OCI-LY1 (cell line): ENCODE data around the gene ARMC3.

Experiments
- H2AFZ ChIP-seq: fragments of 200-600 bp; sonication (generic), shearing (Covaris generic); 2 replicates; pipeline ENCODE4 v1.6.0; 2014; ENCODE audit warnings: antibody characterized with exemption, mild to moderate bottlenecking, low read length
- H3F3A ChIP-seq: fragments of 200-600 bp; sonication (generic), shearing (Covaris generic); 2 replicates; pipeline ENCODE4 v1.6.0; 2014; ENCODE audit warnings: mild to moderate bottlenecking, antibody characterized with exemption, low read length, moderate library complexity; ENCODE audit not compliant: insufficient read depth
- H3K27ac ChIP-seq: fragments of 200-600 bp; sonication (generic); 2 replicates; pipeline ENCODE4 v1.5.1; 2014; ENCODE audit warnings: low read length, mixed run types, mild to moderate bottlenecking, low read depth; ENCODE audit not compliant: poor library complexity, severe bottlenecking
- H3K27me3 ChIP-seq: fragments of 200-600 bp; sonication (generic); 2 replicates; pipeline ENCODE4 v1.6.0; 2014; ENCODE audit warnings: antibody characterized with exemption, mild to moderate bottlenecking, low read length, moderate library complexity; ENCODE audit not compliant: insufficient read depth
- H3K36me3 ChIP-seq: fragments of 200-600 bp; sonication (generic); 2 replicates; pipeline ENCODE4 v1.6.1; 2014; ENCODE audit warnings: mild to moderate bottlenecking, antibody characterized with exemption, low read length, moderate library complexity, mixed read lengths; ENCODE audit not compliant: insufficient read depth
- H3K4me1 ChIP-seq: fragments of 200-600 bp; sonication (generic); 2 replicates; pipeline ENCODE4 v1.5.1; 2014; ENCODE audit warnings: mild to moderate bottlenecking, low read length, moderate library complexity; ENCODE audit not compliant: insufficient read depth, severe bottlenecking
- H3K4me2 ChIP-seq: fragments of 200-600 bp; sonication (generic), shearing (Covaris generic); 2 replicates; pipeline ENCODE4 v1.6.1; 2014; ENCODE audit warnings: low read length
- H3K4me3 ChIP-seq: fragments of 200-600 bp; sonication (generic); 2 replicates; pipeline ENCODE4 v1.5.1; 2014; ENCODE audit warnings: low read length, low read depth, mild to moderate bottlenecking, mixed read lengths; ENCODE audit not compliant: poor library complexity, severe bottlenecking
- H3K79me2 ChIP-seq: fragments of 200-600 bp; shearing (Covaris generic); 2 replicates; pipeline ENCODE4 v1.6.1; 2016; ENCODE audit warnings: mixed run types, low read length, mixed read lengths; ENCODE audit not compliant: insufficient read depth
- H3K9ac ChIP-seq: fragments of 200-600 bp; sonication (generic), shearing (Covaris generic); 2 replicates; pipeline ENCODE4 v1.6.1; 2014; ENCODE audit warnings: mild to moderate bottlenecking, low read length, mixed read lengths
- H3K9me2 ChIP-seq: fragments of 200-600 bp; sonication (generic), shearing (Covaris generic); 2 replicates; pipeline ENCODE4 v1.6.1; 2014; ENCODE audit warnings: low read depth, mild to moderate bottlenecking, low read length, mixed read lengths
- H3K9me3 ChIP-seq: fragments of 200-600 bp; shearing (Covaris generic); 2 replicates; pipeline ENCODE4 v1.6.1; 2014; ENCODE audit warnings: low read length, mixed read lengths
- H4K20me1 ChIP-seq: fragments of 200-600 bp; sonication (generic), shearing (Covaris generic); 2 replicates; pipeline ENCODE4 v1.6.0; 2016; ENCODE audit warnings: mild to moderate bottlenecking, low read length; ENCODE audit not compliant: insufficient read depth
- EZH2 ChIP-seq: fragments of 200-600 bp; sonication (generic), shearing (Covaris generic); IDR thresholded peaks from 2 replicates; pipeline ENCODE4 v1.8.0; 2017; ENCODE audit warnings: borderline replicate concordance, mixed run types, mild to moderate bottlenecking, antibody characterized with exemption, low read length, moderate library complexity, mixed read lengths
- TF ChIP-seq, protein P1 (sequence below): fragments of 200-600 bp; sonication (generic), shearing (Covaris generic); IDR thresholded peaks from 2 replicates; pipeline ENCODE4 v1.5.1; 2017; ENCODE audit warnings: mild to moderate bottlenecking, antibody characterized with exemption, low read length, moderate library complexity, mixed read lengths

ARMC3 gene

DNA sequence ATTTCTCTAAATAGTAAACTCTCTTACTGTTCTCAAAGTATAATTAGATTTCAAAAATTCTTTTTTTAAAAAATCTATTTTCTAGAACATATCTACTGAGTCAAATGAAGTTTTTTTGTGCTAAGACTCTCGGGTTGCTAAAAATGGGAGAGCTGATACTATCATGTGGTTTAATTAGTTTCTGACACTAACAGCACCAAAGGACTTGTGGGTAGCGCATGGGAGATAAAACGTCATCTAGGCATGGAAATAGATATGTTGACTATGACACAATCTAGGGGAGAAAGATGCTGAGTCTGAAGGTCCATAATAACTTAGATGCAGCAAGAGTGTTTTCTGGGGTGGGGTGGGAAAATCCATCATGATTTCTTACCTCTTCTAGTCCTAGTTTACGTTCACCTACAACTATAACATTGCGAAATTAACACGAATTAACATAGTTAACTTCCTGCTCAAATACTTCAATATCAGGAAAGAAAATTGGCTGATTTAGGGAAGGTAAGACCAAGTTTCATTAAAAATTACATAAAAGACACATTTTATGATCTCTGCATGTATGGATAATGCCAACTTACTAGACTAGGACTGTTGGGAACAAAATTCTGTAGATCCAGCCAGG, 14.3 kb upstream of the ARMC3 start:
- Histone ChIP-seq H3K79me2 (no peaks in the 10 kb centered on the region), H3K4me1 (no peaks in the 10 kb centered on the region), H3K9me3 (no peaks in the 10 kb centered on the region), H3K9ac (no peak overlapping the region), H4K20me1 (no peaks in the 10 kb centered on the region), H3K4me2 (no peak overlapping the region), H3K9me2 (no peaks in the 10 kb centered on the region), H3K4me3 (no peak overlapping the region), H3K36me3 (no peaks in the 10 kb centered on the region), H2AFZ (no peak overlapping the region), H3K27me3 (no peaks in the 10 kb centered on the region), H3F3A (no peaks in the 10 kb centered on the region), H3K27ac (no peak overlapping the region)
- TF ChIP-seq, protein P1, sequence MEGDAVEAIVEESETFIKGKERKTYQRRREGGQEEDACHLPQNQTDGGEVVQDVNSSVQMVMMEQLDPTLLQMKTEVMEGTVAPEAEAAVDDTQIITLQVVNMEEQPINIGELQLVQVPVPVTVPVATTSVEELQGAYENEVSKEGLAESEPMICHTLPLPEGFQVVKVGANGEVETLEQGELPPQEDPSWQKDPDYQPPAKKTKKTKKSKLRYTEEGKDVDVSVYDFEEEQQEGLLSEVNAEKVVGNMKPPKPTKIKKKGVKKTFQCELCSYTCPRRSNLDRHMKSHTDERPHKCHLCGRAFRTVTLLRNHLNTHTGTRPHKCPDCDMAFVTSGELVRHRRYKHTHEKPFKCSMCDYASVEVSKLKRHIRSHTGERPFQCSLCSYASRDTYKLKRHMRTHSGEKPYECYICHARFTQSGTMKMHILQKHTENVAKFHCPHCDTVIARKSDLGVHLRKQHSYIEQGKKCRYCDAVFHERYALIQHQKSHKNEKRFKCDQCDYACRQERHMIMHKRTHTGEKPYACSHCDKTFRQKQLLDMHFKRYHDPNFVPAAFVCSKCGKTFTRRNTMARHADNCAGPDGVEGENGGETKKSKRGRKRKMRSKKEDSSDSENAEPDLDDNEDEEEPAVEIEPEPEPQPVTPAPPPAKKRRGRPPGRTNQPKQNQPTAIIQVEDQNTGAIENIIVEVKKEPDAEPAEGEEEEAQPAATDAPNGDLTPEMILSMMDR, result no peak
- TF ChIP-seq EZH2, result no peak

DNA sequence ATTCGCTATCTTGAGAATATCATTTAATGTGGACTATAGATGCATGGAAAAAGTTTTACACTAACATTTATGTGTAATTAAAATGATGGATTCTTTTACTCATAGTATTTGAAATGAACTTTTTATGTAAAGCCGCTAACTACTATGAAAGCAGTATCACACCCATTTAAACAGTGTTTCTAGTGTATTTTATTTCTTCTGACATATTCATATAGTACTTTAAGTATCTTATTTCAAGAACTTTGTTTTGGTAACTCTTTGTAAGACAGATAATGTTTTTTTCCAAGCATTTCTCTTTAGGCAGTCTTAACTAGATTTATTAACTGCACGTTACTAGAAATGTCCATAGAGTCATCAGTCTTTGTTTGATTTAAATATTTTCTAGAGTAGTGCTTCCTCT, 12.5 kb upstream of the ARMC3 start:
- Histone ChIP-seq H3K9me3 (no peaks in the 10 kb centered on the region), H3K4me3 (no peak overlapping the region), H3K27ac (no peak overlapping the region), H3K9ac (no peak overlapping the region), H3K4me2 (no peak overlapping the region), H3K27me3 (no peaks in the 10 kb centered on the region), H3F3A (no peaks in the 10 kb centered on the region), H2AFZ (no peak overlapping the region), H3K9me2 (no peaks in the 10 kb centered on the region), H3K36me3 (no peaks in the 10 kb centered on the region), H3K4me1 (no peaks in the 10 kb centered on the region), H4K20me1 (no peaks in the 10 kb centered on the region), H3K79me2 (no peaks in the 10 kb centered on the region)
- TF ChIP-seq, protein P1, result no peak
- no peak for TF ChIP-seq EZH2

DNA sequence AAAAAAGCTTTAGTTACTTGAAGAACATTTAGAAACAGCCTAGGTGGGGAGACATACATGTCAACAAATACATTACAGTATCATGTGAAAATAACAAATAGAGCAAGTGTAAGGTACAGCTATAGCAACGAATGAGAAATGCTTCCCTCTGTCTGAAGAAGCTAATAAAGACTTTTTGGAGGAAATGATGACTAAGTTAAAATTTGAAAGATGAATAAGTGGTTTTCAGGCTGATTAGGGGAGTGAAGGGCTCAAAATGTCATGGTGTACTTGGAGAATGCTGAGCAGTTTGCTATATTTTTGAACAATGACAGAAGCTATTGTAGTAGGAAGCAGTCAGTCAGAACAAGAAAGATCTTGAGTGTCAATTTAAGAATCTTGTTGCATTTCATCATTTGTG, 2.8 kb upstream of the ARMC3 start:
- no peak overlapping the region for H3K9ac ChIP-seq
- H3K36me3 ChIP-seq, result no peaks in the 10 kb centered on the region
- no peaks in the 10 kb centered on the region for H3K79me2 ChIP-seq

More for the DNA sequence above, 2.8 kb upstream of the ARMC3 start:
- no peak for TF ChIP-seq EZH2
- TF ChIP-seq, protein P1, result no peak
- no peak overlapping the region for H3K27ac ChIP-seq
- H3F3A ChIP-seq, result no peaks in the 10 kb centered on the region
- no peaks in the 10 kb centered on the region for H3K9me3 ChIP-seq
- H3K4me3 ChIP-seq, result no peak overlapping the region
- H3K9me2 ChIP-seq, result no peaks in the 10 kb centered on the region
- H3K4me1 ChIP-seq, result no peaks in the 10 kb centered on the region
- no peak overlapping the region for H3K4me2 ChIP-seq
- H2AFZ ChIP-seq, result no peak overlapping the region
- H4K20me1 ChIP-seq, result no peaks in the 10 kb centered on the region
- peaks cover 6% of the 10 kb centered on the region; the same call in 1 of the 2 replicates for H3K27me3 ChIP-seq
